ENCODE results near the gene LAMA1.

Gene LAMA1

GRCh38 chr18:7117390-7118355 lies at the start of gene LAMA1:
TSS of gene LAMA1 (minus strand) at chr18:7117797. CDS start at chr18:7117720, 77 bp downstream.
- no peak within 1 kb of the TSS for H3K4me2 ChIP-seq (ENCODE audit: low read depth, low read length, poor library complexity, severe bottlenecking)
- H3K79me2 ChIP-seq (ENCODE audit: insufficient read depth, low read length), result no peaks in the 10 kb centered on the region
- no peaks in the 10 kb centered on the region; the same call in 1 of the 2 replicates for H3K9me3 ChIP-seq (ENCODE audit: insufficient read depth, low read depth, low read length)
- H3K9ac ChIP-seq (ENCODE audit: low read depth, low read length, poor library complexity, severe bottlenecking), result no peak within 1 kb of the TSS
- no peaks in the 10 kb centered on the region for H3F3A ChIP-seq (ENCODE audit: low read depth)
- TF ChIP-seq CTCF (conservative IDR thresholded peaks at IDR 0.05; ENCODE audit: low read length) (no peak), EZH2phosphoT487 (IDR thresholded peaks at IDR 0.05; ENCODE audit: borderline replicate concordance) (no peak)
- no peaks in the 10 kb centered on the region for H3K4me1 ChIP-seq (ENCODE audit: insufficient read depth, low read length, poor library complexity, severe bottlenecking)
- H2AFZ ChIP-seq (ENCODE audit: low read length), result no peak within 1 kb of the TSS
- H4K20me1 ChIP-seq (ENCODE audit: insufficient read depth, low read length, poor library complexity, severe bottlenecking), result no peaks in the 10 kb centered on the region
- no peaks in the 10 kb centered on the region for H3K27me3 ChIP-seq (ENCODE audit: insufficient read depth, low read length, poor library complexity, severe bottlenecking)
- no peaks in the 10 kb centered on the region for H3K36me3 ChIP-seq (ENCODE audit: insufficient read depth, low read length)
- no peaks in the 10 kb centered on the region for H3K9me2 ChIP-seq (replicated peaks; ENCODE audit: low read depth, low read length)
- no peak within 1 kb of the TSS for H3K4me3 ChIP-seq (ENCODE audit: low read length, poor library complexity, severe bottlenecking)

GRCh38 chr18:7165846-7166393 lies 48.3 kb upstream of the LAMA1 start:
- Histone ChIP-seq H3K9me2 (replicated peaks; ENCODE audit: low read depth, low read length) (no peaks in the 10 kb centered on the region), H3K4me2 (ENCODE audit: low read depth, low read length, poor library complexity, severe bottlenecking) (no peak overlapping the region), H3K36me3 (ENCODE audit: insufficient read depth, low read length) (no peaks in the 10 kb centered on the region), H2AFZ (ENCODE audit: low read length) (no peak overlapping the region), H3K9ac (ENCODE audit: low read depth, low read length, poor library complexity, severe bottlenecking) (no peak overlapping the region), H3K9me3 (ENCODE audit: insufficient read depth, low read depth, low read length) (peaks cover 3% of the 10 kb centered on the region; the same call in 1 of the 2 replicates), H3K4me3 (ENCODE audit: low read length, poor library complexity, severe bottlenecking) (no peak overlapping the region), H3K27me3 (ENCODE audit: insufficient read depth, low read length, poor library complexity, severe bottlenecking) (no peaks in the 10 kb centered on the region), H3K79me2 (ENCODE audit: insufficient read depth, low read length) (no peaks in the 10 kb centered on the region), H4K20me1 (ENCODE audit: insufficient read depth, low read length, poor library complexity, severe bottlenecking) (no peaks in the 10 kb centered on the region), H3F3A (ENCODE audit: low read depth) (no peaks in the 10 kb centered on the region), H3K4me1 (ENCODE audit: insufficient read depth, low read length, poor library complexity, severe bottlenecking) (no peaks in the 10 kb centered on the region)
- TF ChIP-seq CTCF (conservative IDR thresholded peaks at IDR 0.05; ENCODE audit: low read length), result no peak
- TF ChIP-seq EZH2phosphoT487 (IDR thresholded peaks at IDR 0.05; ENCODE audit: borderline replicate concordance), result no peak

GRCh38 chr18:7164323-7165004 lies 46.9 kb upstream of the LAMA1 start:
- no peaks in the 10 kb centered on the region for H3K27me3 ChIP-seq (ENCODE audit: insufficient read depth, low read length, poor library complexity, severe bottlenecking)
- H3K4me2 ChIP-seq (ENCODE audit: low read depth, low read length, poor library complexity, severe bottlenecking), result no peak overlapping the region
- no peaks in the 10 kb centered on the region for H3F3A ChIP-seq (ENCODE audit: low read depth)
- H4K20me1 ChIP-seq (ENCODE audit: insufficient read depth, low read length, poor library complexity, severe bottlenecking), result no peaks in the 10 kb centered on the region
- no peaks in the 10 kb centered on the region for H3K36me3 ChIP-seq (ENCODE audit: insufficient read depth, low read length)
- H3K4me3 ChIP-seq (ENCODE audit: low read length, poor library complexity, severe bottlenecking), result no peak overlapping the region
- H3K79me2 ChIP-seq (ENCODE audit: insufficient read depth, low read length), result no peaks in the 10 kb centered on the region
- no peak overlapping the region for H2AFZ ChIP-seq (ENCODE audit: low read length)
- H3K4me1 ChIP-seq (ENCODE audit: insufficient read depth, low read length, poor library complexity, severe bottlenecking), result no peaks in the 10 kb centered on the region
- H3K9me3 ChIP-seq (ENCODE audit: insufficient read depth, low read depth, low read length), result peaks cover 3% of the 10 kb centered on the region; the same call in 1 of the 2 replicates
- H3K9ac ChIP-seq (ENCODE audit: low read depth, low read length, poor library complexity, severe bottlenecking), result no peak overlapping the region
- H3K9me2 ChIP-seq (replicated peaks; ENCODE audit: low read depth, low read length), result no peaks in the 10 kb centered on the region
- TF ChIP-seq EZH2phosphoT487 (IDR thresholded peaks at IDR 0.05; ENCODE audit: borderline replicate concordance) (no peak), CTCF (conservative IDR thresholded peaks at IDR 0.05; ENCODE audit: low read length) (peak; percentile 42)

All from Loucy (cell line).